ENCODE data around the gene C2CD3. TPM values are rescaled to one million over a fixed set of nuclear protein-coding genes. Genes with fewer than 3 reads are reported as not detected.

Gene C2CD3
- total and polyA plus RNA-seq, 2 of the 4 experiments (the other 2 are of a cell fraction), result 11.1 to 19.2 TPM

- Histone ChIP-seq H4K91ac (ENCODE audit: insufficient read depth, low read depth, low read length) (no peak overlapping the region), H4K8ac (ENCODE audit: low read depth in 2 of 2, low read length in 2 of 2) (no peak overlapping the region), H3K79me1 (ENCODE audit: low read depth in 1 of 2, low read length in 2 of 2) (no peaks in the 10 kb centered on the region), H3K4me3 (ENCODE audit: insufficient read depth, low read depth, low read length) (no peak overlapping the region), H2AFZ (replicated peaks; ENCODE audit: low read length, poor library complexity) (peak overlapping the region; percentile 27), H2AK9ac (replicated peaks; ENCODE audit: low read depth, low read length, poor library complexity) (no peak overlapping the region), H2BK20ac (ENCODE audit: low read depth, low read length) (no peak overlapping the region), H3K4me2 (ENCODE audit: low read depth, low read length) (no peak overlapping the region), H2BK120ac (ENCODE audit: low read depth, low read length) (no peak overlapping the region), H3K56ac (ENCODE audit: extremely low read depth, insufficient read depth, low read length) (no peak overlapping the region), H3K36me3 (ENCODE audit: control insufficient read depth, insufficient read depth, low read length) (no peaks in the 10 kb centered on the region; the same call in 1 of the 2 replicates), H3K27ac (ENCODE audit: insufficient read depth, low read length) (no peak overlapping the region), H3K9me3 (ENCODE audit: control insufficient read depth, insufficient read depth, low read length) (no peaks in the 10 kb centered on the region), H3K23ac (ENCODE audit: low read depth, low read length) (no peak overlapping the region), H4K5ac (ENCODE audit: low read depth, low read length) (no peak overlapping the region), H3K9ac (ENCODE audit: low read depth, low read length) (no peak overlapping the region), H4K20me1 (ENCODE audit: insufficient read depth, low read length) (no peaks in the 10 kb centered on the region; the same call in 1 of the 2 replicates), H2BK5ac (ENCODE audit: low read depth, low read length, poor library complexity, severe bottlenecking) (no peak overlapping the region), H3K4ac (ENCODE audit: low read depth, low read length) (no peak overlapping the region), H3K27me3 (ENCODE audit: control insufficient read depth, insufficient read depth, low read length) (no peaks in the 10 kb centered on the region), H3K4me1 (ENCODE audit: control insufficient read depth, insufficient read depth, low read length) (no peaks in the 10 kb centered on the region; the same call in 1 of the 2 replicates), H2AK5ac (ENCODE audit: low read depth, low read length) (no peak overlapping the region), H3K14ac (replicated peaks; ENCODE audit: low read depth, low read length) (no peak overlapping the region), H3K18ac (ENCODE audit: low read depth, low read length) (no peak overlapping the region), H2BK15ac (ENCODE audit: low read depth, low read length) (no peak overlapping the region), H3K9me1 (ENCODE audit: insufficient read depth, low read length) (0 out of 2 replicates have a peak, but pooled peaks cover 5% of the 10 kb centered on the region)
- TF ChIP-seq, protein P1, sequence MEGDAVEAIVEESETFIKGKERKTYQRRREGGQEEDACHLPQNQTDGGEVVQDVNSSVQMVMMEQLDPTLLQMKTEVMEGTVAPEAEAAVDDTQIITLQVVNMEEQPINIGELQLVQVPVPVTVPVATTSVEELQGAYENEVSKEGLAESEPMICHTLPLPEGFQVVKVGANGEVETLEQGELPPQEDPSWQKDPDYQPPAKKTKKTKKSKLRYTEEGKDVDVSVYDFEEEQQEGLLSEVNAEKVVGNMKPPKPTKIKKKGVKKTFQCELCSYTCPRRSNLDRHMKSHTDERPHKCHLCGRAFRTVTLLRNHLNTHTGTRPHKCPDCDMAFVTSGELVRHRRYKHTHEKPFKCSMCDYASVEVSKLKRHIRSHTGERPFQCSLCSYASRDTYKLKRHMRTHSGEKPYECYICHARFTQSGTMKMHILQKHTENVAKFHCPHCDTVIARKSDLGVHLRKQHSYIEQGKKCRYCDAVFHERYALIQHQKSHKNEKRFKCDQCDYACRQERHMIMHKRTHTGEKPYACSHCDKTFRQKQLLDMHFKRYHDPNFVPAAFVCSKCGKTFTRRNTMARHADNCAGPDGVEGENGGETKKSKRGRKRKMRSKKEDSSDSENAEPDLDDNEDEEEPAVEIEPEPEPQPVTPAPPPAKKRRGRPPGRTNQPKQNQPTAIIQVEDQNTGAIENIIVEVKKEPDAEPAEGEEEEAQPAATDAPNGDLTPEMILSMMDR (conservative IDR thresholded peaks at IDR 0.05; ENCODE audit: low read depth, low read length), result no peak
- no peak for TF ChIP-seq MAZ (IDR thresholded peaks at IDR 0.05; ENCODE audit: borderline replicate concordance, low read depth, low read length)
- TF ChIP-seq FOS (IDR thresholded peaks at IDR 0.05; ENCODE audit: low read depth, low read length), result no peak
- no peak for TF ChIP-seq USF2 (IDR thresholded peaks at IDR 0.05; ENCODE audit: low read depth, low read length)
- no peak for TF ChIP-seq MAFK (IDR thresholded peaks at IDR 0.05; ENCODE audit: low read depth, low read length)
- no peak for TF ChIP-seq NFE2L2 (IDR thresholded peaks at IDR 0.05; ENCODE audit: low read depth, low read length)
- TF ChIP-seq POLR2A (IDR thresholded peaks at IDR 0.05; ENCODE audit: low read depth, low read length), result no peak
- TF ChIP-seq MXI1 (IDR thresholded peaks at IDR 0.05; ENCODE audit: borderline replicate concordance, low read depth, low read length), result no peak
- no peak for TF ChIP-seq ELK1 (IDR thresholded peaks at IDR 0.05; ENCODE audit: borderline replicate concordance, low read depth, low read length)
- TF ChIP-seq RAD21 (IDR thresholded peaks at IDR 0.05; ENCODE audit: low read length), result no peak
- TF ChIP-seq CHD1 (IDR thresholded peaks at IDR 0.05; ENCODE audit: low read depth, low read length), result no peak
- no peak for TF ChIP-seq BHLHE40 (IDR thresholded peaks at IDR 0.05; ENCODE audit: low read depth, low read length)
- TF ChIP-seq CEBPB (IDR thresholded peaks at IDR 0.05; ENCODE audit: low read depth, low read length), result no peak
- dilution Hi-C loops (cut with HindIII; ENCODE audit: low sequenced_read_pairs, unreplicated experiment), result no loop called here
- no TSS peak for BruUV-seq (replicated peaks)
- no CpG with 5 or more reads among the region's 3 CpGs for WGBS, 2 experiments (ENCODE audit: extremely low coverage in 2 of 2, insufficient read length in 1 of 2)
- in situ Hi-C loops (cut with MboI; ENCODE audit: low sequenced_read_pairs), result no loop called here
- intact Hi-C loops (cut with micrococcal nuclease), result no loop called here
- ATAC-seq (ENCODE audit: low read depth), result no peak
- ChIA-PET POLR2A (ENCODE audit: unreplicated experiment) (no interaction called here), CTCF (no interaction called here)
- DNase-seq, result no peak
These were observed 161.6 kb downstream of the C2CD3 start for GRCh38 chr11:74009230-74009547.
